DMS114 treated with DMSO at 0.1 percent for 48 hours (cell line): Measurements from ENCODE around the gene DNAAF5.
A peak's percentile ranks its signal among the peaks of the same experiment; 100 is the strongest.

ENCODE experiments used
- DNase-seq: peaks from one replicate; lab custom pipeline; 2025; ENCODE audit not compliant: unreplicated experiment; lab: John Stamatoyannopoulos, UW

The DNAAF5 gene

DNA sequence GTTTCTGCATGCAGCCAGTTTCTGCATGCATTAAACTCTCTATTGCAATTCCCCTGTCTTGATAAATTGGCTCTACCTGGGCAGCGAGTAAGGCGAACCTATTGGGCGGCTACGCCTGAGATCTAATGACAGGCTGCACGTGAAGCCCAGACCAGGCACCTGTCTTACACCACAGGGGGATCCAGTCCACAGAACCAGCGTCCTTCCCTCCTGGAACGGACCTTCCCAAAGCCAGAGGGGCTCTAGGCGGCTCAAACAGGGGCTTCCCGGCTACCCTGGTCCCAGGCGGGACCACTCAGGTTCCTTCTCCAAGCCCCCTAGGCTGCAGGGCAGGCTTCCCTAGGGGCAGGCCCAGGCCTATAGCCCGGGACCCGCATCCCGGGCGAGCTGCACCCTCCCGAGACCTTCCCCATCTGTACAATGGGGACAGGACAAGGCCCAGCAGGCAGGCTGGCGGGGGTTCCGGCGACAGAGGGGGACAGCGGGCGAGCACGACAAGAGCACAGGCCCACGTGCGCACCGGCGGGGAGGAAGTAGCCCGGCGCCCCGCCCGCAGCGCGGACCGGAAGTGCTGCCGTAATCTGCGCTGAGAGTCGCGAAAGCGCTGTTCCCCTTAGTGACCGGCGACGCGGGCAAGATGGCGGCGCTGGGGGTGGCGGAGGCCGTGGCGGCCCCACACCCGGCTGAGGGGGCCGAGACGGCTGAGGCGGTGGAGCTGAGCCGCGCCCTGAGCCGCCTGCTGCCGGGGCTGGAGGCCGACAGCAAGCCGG is at the start of gene DNAAF5:
TSS of gene DNAAF5 (plus strand) at position 616 of the 770 bp plus-strand sequence. CDS start at position 638, 22 bp downstream.
- DNase-seq: peak; percentile 82

GRCh38 chr7:676972-677385 is 49.5 kb upstream of the DNAAF5 start:
- no peak for DNase-seq

DNA sequence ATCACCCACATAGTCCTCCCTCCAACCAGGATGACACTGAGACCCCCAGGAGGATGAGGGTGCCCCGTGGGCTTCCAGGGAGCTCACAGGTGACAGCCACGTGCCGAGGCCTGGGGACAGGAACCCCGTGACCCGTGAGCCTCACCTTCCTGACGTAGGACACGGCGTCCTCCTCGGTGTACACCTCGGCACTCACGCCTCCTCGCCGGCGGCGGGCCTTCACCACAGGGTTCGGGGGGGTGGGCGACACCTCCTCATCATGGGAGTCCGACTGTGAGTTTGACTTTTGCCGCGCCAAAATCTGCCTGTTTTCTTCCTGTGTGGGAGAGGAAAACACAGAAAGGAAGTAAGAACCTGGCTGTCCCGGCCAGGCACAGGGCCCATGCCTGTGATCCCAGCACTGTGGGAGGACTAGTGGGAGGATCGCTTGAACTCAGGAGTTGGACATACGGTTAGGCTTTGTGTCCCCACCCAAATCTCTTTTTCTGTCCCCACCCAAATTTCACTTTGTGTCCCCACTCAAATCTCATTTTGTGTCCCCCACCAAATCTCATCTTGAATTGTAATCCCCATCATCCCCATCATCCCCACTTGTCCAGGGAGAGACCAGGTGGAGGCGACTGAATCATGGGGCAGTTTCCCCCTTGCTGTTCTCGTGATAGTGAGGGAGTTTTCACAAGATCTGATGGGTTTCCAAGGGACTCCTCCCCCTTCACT is 45.9 kb upstream of the DNAAF5 start:
- DNase-seq: no peak

GRCh38 chr7:681551-682307 is 44.8 kb upstream of the DNAAF5 start:
- no peak for DNase-seq

DNA sequence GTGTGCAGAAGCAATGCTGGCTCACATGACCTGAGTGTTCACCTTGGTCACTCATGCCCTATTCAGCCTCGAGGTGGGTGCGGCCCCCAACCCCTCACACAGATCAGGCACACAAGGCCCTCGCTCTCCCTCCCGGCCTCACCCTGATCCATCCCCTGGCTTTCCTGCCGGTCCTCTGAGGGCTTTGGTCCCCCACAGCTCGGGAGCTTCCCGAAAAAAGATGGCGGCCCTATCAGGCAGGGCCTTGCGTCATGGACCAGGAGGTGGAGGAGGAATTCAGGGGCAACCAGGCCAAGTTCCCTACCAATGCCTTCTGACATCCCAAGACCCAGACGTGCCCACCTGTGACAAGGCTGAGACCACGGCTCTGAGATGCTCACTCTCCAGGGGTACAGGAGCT is 43.7 kb upstream of the DNAAF5 start:
- DNase-seq: no peak

- DNase-seq: no peak
Measured at GRCh38 chr7:683526-684205, 42.8 kb upstream of the DNAAF5 start.

DNA sequence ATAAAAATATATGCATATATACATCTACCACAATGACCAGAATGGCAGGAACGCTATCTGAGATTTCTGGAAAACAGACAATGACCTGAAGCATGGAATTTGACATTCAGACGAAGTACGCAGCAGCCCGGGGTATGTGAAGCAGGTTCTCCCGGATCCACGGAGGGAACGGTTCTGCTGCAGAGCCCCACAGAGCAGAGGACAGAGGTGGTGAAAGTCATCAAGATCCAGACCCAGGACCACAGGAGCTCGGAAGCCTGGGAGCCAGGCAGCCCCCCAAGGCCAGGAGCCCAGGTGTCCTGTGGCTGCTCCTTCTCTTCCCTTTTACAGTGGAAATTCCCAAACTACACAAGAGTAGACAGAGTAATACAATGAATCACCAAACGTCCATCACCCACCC is 42.1 kb upstream of the DNAAF5 start:
- DNase-seq: no peak

DNA sequence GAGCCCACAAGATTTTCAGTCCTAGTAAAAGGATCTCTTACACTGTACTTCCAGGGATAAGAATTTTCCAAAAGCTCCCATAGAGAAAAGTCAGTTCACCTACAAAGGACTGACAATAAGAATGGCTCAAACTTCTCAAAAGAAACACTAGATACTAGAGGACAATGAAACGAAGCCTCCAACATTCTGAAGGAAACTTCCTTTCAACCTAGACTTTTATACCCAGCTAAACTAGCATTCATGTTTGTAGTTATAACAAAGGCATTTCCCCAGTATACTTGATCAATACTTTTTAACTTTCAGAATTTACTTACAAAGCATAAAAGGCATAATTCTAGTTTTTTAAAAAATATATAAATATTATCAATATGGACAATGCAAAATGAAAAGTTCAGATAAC is 41.0 kb upstream of the DNAAF5 start:
- DNase-seq: no peak

DNA sequence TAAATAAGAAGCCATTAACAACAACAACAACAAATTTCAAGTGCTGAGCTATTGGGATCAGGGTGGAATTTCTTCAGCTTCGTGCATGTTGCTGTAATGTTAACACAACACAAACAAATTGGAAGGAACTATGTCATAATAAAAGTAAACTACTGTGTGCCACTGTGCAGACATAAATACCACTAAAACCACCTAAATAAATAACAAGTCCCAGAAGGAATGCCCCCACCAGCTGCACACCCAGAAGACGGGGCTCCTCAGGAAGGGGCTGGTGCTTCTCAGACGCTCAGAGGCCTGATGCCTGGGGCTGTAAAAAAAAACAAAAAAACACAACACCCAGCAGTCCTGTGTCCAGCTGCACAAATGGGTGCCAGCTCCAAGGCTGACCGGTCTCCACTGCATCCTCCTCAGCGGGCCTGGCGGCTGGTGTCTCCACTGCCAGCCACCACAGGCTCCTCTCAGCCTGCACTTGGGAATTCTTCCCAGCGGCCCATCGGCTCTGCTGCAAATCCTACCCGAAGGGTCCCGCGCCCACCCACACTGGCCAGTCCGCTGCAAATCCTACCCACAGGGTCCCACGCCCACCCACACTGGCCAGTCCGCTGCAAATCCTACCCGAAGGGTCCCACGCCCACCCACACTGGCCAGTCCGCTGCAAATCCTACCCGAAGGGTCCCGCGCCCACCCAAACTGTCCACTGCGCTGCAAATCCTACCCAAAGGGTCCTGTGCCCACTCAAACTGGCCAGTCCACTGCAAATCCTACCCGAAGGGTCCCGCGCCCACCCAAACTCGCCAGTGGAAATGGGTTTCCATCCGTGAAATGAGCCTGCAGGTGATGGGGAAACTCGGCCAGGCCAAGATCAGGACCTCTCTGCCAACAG is 35.8 kb upstream of the DNAAF5 start:
- no peak for DNase-seq

GRCh38 chr7:691361-692045 is 35.0 kb upstream of the DNAAF5 start:
- DNase-seq: no peak

- DNase-seq: no peak
Measured at GRCh38 chr7:693280-693679, 33.2 kb upstream of the DNAAF5 start.

DNA sequence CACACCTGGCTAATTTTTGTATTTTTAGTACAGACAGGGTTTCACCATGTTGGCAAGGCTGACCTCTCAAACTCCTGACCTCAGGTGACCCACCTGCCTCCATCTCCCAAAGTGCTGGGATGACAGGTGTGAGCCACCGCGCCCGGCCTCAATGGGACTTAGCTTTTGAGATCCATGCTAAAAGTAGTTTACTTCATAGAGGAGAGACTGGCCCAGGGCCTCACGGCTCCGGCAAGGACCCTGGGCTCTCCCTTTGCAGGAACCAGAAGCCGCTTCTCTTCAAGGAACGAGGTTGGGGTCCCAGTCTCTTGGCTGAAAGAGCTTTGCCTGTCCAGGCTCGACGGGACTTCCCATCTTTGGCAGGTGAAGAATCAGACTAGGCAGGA is 30.1 kb upstream of the DNAAF5 start:
- no peak for DNase-seq

DNA sequence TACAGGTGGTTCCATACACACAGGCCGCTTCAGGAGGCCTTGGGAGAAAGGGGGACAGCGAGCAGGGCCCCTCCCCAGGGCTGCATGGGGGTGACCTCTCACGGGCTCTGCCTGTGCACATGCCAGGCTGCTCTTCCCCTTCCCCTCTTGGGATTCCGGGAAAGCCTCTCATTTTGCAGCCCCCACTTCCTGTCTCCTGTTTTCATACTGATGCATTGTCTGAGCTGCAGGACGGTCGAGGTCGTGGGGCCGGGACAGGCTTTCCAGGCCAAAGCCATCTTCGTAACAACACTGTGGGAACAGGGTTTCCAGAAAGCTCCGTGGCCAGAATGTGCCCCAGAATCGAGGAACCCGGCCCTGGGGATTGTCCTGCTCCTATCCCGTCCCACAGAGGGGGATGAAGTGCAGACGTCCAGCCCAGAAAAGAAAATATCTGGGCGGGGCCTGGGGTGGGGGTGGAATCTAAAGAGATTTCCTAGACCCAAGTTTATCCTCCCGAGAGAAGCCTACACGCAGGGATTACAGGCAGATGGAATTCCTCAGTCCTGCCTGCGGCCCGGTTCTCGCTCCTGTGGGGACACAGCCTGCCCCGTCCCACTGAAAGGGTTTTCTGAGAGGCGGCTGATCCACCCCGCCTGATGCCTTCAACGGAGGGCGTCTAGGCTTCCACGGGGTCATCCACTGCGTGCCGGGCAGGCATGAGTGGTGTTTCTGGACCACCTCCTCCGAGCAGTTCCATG is 29.5 kb upstream of the DNAAF5 start:
- no peak for DNase-seq

DNA sequence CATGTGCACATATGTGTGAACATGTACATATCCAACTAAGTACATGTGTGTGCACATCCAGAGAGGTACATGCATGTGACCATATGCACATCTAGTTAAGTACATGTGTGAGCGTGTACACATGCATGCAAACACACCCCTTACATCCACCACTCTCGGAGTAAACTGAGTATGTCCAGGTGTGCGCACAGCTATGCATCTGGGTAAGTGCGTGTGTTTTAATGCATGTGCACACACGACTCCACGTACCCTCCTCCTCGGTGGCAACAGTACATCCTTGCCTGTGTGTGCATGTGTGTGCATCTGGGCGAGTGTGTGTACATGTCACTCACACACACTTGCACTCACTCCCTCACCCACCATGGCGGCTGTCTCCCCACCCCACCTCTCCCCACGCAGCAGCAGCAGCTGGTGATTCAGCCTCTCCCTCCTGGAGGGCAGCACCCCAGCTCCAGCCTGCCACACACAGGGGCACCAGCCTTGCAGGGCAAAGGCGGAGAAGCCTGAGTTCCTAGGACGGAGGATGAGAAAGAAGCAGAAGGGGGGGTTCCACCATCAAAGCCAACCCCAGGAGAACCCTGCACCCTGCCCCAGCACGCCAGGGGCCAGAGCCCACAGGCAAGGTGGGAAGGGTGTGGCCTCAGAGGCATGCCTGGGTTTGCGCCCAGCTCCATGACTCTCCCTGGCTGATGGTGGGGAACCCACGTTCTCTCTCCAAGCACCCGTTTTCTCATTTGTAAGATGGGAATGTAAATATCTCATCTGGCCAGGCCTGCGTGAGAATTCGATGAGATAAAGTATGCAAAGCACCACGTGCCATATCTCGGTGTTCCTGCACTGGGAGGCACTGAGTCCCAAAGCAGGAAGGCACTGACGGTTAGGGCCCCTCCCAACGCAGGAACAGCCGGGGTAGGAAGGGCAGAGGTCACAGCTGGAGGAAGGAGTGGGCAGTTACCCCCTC is 27.7 kb upstream of the DNAAF5 start:
- DNase-seq: no peak

- DNase-seq: no peak
Measured at GRCh38 chr7:699476-700170, 26.9 kb upstream of the DNAAF5 start.

GRCh38 chr7:701086-701671 is 25.3 kb upstream of the DNAAF5 start:
- DNase-seq: no peak

DNA sequence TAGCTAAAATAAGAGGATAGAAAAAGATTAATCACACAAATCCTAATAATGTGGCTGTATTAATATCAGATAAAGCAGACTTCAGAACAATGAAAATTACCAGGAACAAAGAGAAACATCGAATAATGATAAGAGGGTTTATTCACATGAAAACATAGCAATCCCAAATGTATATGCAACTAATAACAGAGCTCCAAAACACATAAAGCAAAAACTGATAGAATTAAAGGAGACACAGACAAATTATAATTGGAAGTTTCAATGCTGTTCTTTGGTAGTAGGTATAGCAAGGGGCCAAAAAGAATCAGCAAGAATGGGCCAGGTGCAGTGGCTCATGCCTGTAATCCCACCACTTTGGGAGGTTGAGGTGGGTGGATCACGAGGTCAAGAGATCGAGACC is 23.4 kb upstream of the DNAAF5 start:
- DNase-seq: no peak
